ENCODE data around the gene RASAL1.

GRCh38 chr12:113114447-113115178 is 20.9 kb downstream of the RASAL1 start:
- TF ChIP-seq CTCF (IDR thresholded peaks at IDR 0.05) (no peak), SMC3 (IDR thresholded peaks at IDR 0.05) (no peak), PHF8 (IDR thresholded peaks at IDR 0.05; ENCODE audit: borderline replicate concordance, low read depth) (no peak), RAD21 (conservative IDR thresholded peaks at IDR 0.05 in 1 of 2, IDR thresholded peaks at IDR 0.05 in 1 of 2) (no peak), CEBPB (IDR thresholded peaks at IDR 0.05) (no peak), JUN (IDR thresholded peaks at IDR 0.05) (no peak), POLR2A (IDR thresholded peaks at IDR 0.05; ENCODE audit: low read length) (no peak)
